CD1c-positive myeloid dendritic cell (primary cell): ENCODE data around the gene CEACAM3.
A peak's percentile ranks its signal among the peaks of the same experiment; 100 is the strongest.

Experiments
- DNase-seq: peaks from one replicate; pipeline ENCODE4 v3.0.0-alpha.2; 2016; ENCODE audit errors: extremely low spot score

CEACAM3 gene

GRCh38 chr19:41844601-41845000 lies 48.2 kb downstream of the CEACAM3 start, which contains the start of gene LYPD4:
LYPD4 (minus strand) TSS chr19:41844683; CDS start chr19:41839285, 5,398 bp downstream.
- DNase-seq, result no peak

- DNase-seq, result no peak
Observed at GRCh38 chr19:41845001-41845050, 48.4 kb downstream of the CEACAM3 start, which contains the start of gene DMRTC2. DMRTC2 (plus strand) TSS chr19:41845042; CDS start chr19:41847429, 2,387 bp downstream.

GRCh38 chr19:41845051-41845590 lies 48.7 kb downstream of the CEACAM3 start:
- DNase-seq, result no peak

DNA sequence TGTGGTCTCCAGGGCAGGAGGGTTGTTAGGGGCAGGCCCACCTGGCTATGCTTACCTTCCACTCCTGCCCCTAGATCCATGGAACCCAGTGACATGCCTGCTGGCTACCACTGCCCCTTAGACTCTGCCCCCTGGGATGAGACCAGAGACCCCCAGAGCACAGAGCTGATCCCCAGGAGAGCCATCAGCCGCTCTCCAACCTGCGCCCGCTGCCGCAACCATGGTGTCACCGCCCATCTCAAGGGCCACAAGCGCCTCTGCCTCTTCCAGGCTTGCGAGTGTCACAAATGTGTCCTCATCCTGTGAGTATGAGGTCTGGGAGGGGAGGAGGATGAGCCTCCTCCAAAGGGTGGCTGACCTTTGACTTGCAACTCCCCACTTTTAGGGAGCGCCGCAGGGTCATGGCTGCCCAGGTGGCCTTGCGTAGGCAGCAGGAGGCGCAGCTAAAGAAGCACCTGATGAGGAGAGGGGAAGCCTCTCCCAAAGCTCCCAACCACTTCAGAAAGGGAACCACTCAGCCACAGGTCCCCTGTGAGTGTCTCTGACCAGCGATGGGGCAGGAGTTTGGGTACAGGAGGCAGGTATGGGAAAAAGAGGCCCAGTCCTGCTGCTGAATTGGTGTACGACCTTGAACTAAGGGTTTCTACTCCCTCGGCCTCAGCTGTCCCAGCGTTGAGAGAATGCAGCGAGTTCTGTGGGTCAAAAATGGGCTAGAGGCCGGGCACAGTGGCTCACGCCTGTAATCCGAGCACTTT lies 51.1 kb downstream of the CEACAM3 start:
- no peak for DNase-seq

- no peak for DNase-seq
Observed at GRCh38 chr19:41848666-41849065, 52.3 kb downstream of the CEACAM3 start.

DNA sequence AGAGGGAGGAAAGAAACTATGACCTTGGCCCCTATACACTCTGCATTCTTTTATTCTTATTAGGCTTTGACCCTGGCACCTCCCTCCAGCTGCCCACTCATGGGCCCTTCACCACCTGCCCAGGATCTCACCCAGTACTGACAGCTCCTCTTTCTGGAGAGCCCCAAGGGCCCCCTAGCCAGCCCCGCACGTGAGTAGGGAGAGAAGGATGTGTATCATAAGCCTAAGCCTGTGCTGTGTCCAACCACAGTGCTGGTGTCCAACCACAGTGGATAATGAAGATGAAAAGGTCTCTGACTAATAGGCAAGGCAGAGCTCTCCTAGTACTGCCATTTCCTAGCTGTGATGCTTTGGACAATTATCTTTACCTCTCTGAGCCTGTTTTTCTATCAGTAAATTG lies 52.7 kb downstream of the CEACAM3 start:
- DNase-seq, result no peak

GRCh38 chr19:41850381-41850780 lies 54.0 kb downstream of the CEACAM3 start:
- DNase-seq, result no peak

DNA sequence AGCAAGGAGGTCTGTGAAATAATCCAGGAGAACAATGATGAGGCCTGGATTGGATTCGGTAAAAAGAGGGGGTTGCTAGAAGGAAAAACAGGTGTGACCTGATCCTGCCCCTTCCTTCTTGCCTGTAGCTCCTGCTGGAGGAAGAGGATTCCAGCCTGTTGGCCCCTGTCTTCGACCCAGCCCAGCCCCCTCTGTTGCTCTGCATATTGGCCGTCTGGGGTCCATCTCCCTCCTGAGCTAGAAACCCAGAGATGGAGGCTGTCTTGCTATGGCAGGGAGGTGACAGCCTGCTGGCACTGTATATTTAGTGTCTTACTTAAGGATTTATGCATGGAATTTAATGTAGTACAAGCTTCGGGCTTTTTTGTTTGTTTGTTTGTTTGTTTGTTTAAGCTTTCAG lies 55.1 kb downstream of the CEACAM3 start:
- no peak for DNase-seq

GRCh38 chr19:41853344-41853743 lies 57.0 kb downstream of the CEACAM3 start:
- DNase-seq, result no peak

DNA sequence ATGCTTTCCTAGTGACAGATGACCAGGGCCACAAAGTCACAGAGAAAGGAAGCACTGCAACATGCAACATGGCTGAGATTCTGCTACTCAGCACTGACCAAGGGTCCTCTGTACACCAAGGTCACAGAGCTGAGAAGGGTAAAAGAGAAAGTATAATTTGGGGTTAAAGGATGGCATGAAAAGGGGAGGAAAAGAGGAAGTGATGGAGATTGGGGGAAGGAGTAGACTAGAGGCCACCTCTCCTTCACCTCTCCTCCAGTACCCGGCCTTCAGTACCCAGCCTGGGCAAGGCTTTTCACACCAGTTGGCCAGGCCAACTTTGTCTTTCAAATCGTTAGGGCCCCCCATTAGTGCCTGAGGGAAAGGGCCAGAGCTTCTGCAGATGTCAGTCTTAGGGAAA lies 57.4 kb downstream of the CEACAM3 start:
- DNase-seq, result no peak

DNA sequence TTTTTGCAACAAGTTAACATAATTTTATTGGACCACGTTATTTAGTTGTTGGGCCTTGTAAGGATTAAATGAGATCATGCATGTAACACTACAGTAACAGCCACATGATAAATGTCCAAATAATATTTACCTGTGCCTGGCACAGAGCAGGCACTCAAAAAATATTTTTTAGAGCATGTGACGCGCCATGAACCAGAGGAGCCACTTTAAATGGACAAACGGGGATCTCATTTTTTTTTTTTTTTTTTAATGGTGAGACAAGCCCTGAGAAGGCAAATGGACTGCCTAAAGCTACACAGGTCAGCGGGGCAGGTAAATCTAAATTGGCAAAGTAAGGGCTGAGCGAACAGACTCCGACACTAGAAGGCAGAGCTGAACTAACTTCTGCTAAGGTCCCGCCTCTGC lies 62.8 kb downstream of the CEACAM3 start:
- no peak for DNase-seq

- DNase-seq, result peak; percentile 99
Observed at GRCh38 chr19:41859618-41860418, 63.4 kb downstream of the CEACAM3 start, which contains the start of gene RPS19. RPS19 (plus strand) TSS chr19:41860255; CDS start chr19:41860775, 520 bp downstream.

GRCh38 chr19:41860419-41861115 lies 64.2 kb downstream of the CEACAM3 start:
- peak; percentile 28 for DNase-seq
